HL-60 (cell line): ENCODE data around the gene IPP.
A peak's percentile ranks its signal among the peaks of the same experiment; 100 is the strongest.

Source experiments
- DNase-seq, 2 experiments: peaks; one replicate each; pipeline ENCODE4 v3.0.0-alpha.2; 2010 to 2020; ENCODE audit warnings: low read depth in 1 of 2, low spot score in 1 of 2
- H3K27ac ChIP-seq: fragments of 250-450 bp; sonication (Bioruptor Pico); replicated peaks from 2 replicates; pipeline ENCODE4 v1.5.1; 2020; ENCODE audit warnings: mild to moderate bottlenecking, moderate library complexity
- H3K27me3 ChIP-seq: fragments of 250-450 bp; sonication (Bioruptor Pico); 2 replicates; pipeline ENCODE4 v1.5.1; 2021; ENCODE audit warnings: mild to moderate bottlenecking, moderate library complexity; ENCODE audit not compliant: insufficient read depth, poor library complexity, severe bottlenecking
- H3K4me3 ChIP-seq: replicated peaks from 2 replicates; pipeline ENCODE4 v1.5.1; 2011; ENCODE audit warnings: mild to moderate bottlenecking, control low read depth, low read length; ENCODE audit not compliant: insufficient read depth
- CTCF ChIP-seq: IDR thresholded peaks from one replicate; pipeline ENCODE4 v1.5.1; 2011; ENCODE audit warnings: low read length, control low read depth, inconsistent platforms; ENCODE audit not compliant: insufficient read depth
- GABPA ChIP-seq: IDR thresholded peaks from 2 replicates; pipeline ENCODE4 v1.6.1; 2012; ENCODE audit warnings: low read depth
- POLR2AphosphoS5 ChIP-seq: IDR thresholded peaks from 2 replicates; pipeline ENCODE4 v1.6.1; 2012; ENCODE audit warnings: low read depth
- REST ChIP-seq: IDR thresholded peaks from 2 replicates; pipeline ENCODE4 v1.6.1; 2012; ENCODE audit warnings: low read depth; ENCODE audit not compliant: insufficient replicate concordance
- SPI1 ChIP-seq: IDR thresholded peaks from 2 replicates; pipeline ENCODE4 v1.6.1; 2012; ENCODE audit warnings: low read depth, mild to moderate bottlenecking, borderline replicate concordance

IPP gene

GRCh38 chr1:45686288-45687013 lies 64.0 kb downstream of the IPP start, which contains the start of gene GPBP1L1:
Gene GPBP1L1 (minus strand): TSS chr1:45686533. CDS start chr1:45659087, 27,446 bp downstream.
- no peak for TF ChIP-seq SPI1
- TF ChIP-seq REST = peak; percentile 28
- peak; percentile 41; the same call in 1 of the 2 replicates for TF ChIP-seq POLR2AphosphoS5
- DNase-seq = peak; percentile 96 to 98
- Histone ChIP-seq H3K4me3 (peak within 1 kb of the TSS; percentile 97), H3K27ac (peak within 1 kb of the TSS; percentile 100), H3K27me3 (no peaks in the 10 kb centered on the region)

GRCh38 chr1:45686015-45686287 lies 64.5 kb downstream of the IPP start:
- DNase-seq = peak in 1 of 2 experiments; percentile 57
- Histone ChIP-seq H3K27me3 (no peaks in the 10 kb centered on the region), H3K4me3 (peak overlapping the region; percentile 97), H3K27ac (peak overlapping the region; percentile 100)
- TF ChIP-seq CTCF = no peak
- TF ChIP-seq GABPA = no peak
- TF ChIP-seq REST = peak; percentile 19

- Histone ChIP-seq H3K27me3 (no peaks in the 10 kb centered on the region), H3K4me3 (peak overlapping the region; percentile 97), H3K27ac (peak overlapping the region; percentile 100)
- DNase-seq = peak in 1 of 2 experiments; percentile 7
- TF ChIP-seq GABPA = no peak
- peak; percentile 58 for TF ChIP-seq SPI1
These were observed 65.0 kb downstream of the IPP start for GRCh38 chr1:45685308-45686014.

- TF ChIP-seq GABPA (no peak), CTCF (no peak), REST (no peak), POLR2AphosphoS5 (no peak), SPI1 (no peak)
- DNase-seq = no peak
- Histone ChIP-seq H3K27me3 (no peaks in the 10 kb centered on the region), H3K4me3 (peak overlapping the region; percentile 97), H3K27ac (no peak overlapping the region)
These were observed 66.1 kb downstream of the IPP start for GRCh38 chr1:45684402-45684801.
